K562 (cell line): ENCODE measurements around the gene INVS. TPM values are rescaled to one million over a fixed set of nuclear protein-coding genes. Genes with fewer than 3 reads are reported as not detected.

Experiments used
- ATAC-seq: fragments of 200-7000 bp; cut with Tn5 transposase; 3 replicates; pipeline ENCODE4 v1.9.1; 2020; ENCODE audit warnings: moderate library complexity
- BruUV-seq: library from RNA; stranded (reverse); fragments of 400-500 nt; replicated peaks from 2 replicates; lab custom pipeline; 2021; lab: Mats Ljungman, UMichigan
- CTCF ChIA-PET: fragments of 300-600 bp; formaldehyde crosslinking; extraction: SDS; loops from one replicate; lab custom pipeline; 2021; ENCODE audit warnings: low intra/inter-chr PET ratio; lab: Yijun Ruan, JAX
- POLR2A ChIA-PET: fragments of 300-600, 350-650 bp; sonication (Branson Sonifier 250); formaldehyde crosslinking; extraction: SDS; loops from one replicate; lab custom pipeline; 2021; ENCODE audit warnings: antibody characterized with exemption, inconsistent platforms; lab: Yijun Ruan, JAX
- DNase-seq, 4 experiments: peaks; one replicate each; pipeline versions ENCODE4 v3.0.0 to v3.0.0-alpha.2; 2011 to 2018; ENCODE audit warnings: low spot score in 3 of 4, mixed read lengths in 3 of 4; ENCODE audit errors: extremely low read depth in 1 of 4
- FAIRE-seq: peaks from 2 replicates; lab custom pipeline; 2011; peaks lifted over from hg19 to GRCh38; lab: Jason Lieb, UNC
- H2AFZ ChIP-seq: 2 replicates; pipeline ENCODE4 v1.6.0; 2011; ENCODE audit warnings: low read depth, low read length, control low read depth, inconsistent platforms
- H3K27ac ChIP-seq: fragments of 200-600 bp; 3 replicates; pipeline ENCODE4 v1.8.0; 2011; ENCODE audit warnings: low read depth, mild to moderate bottlenecking, control low read depth, inconsistent platforms, low read length, moderate library complexity, mixed read lengths; ENCODE audit errors: extremely low read depth
- H3K27me3 ChIP-seq, 2 experiments: fragments of 300-600 bp in 1 of 2; 2 replicates in 1 of 2; 3 replicates in 1 of 2; pipeline versions ENCODE4 v1.6.0 to v1.8.0; 2011; ENCODE audit warnings: inconsistent platforms in 2 of 2, low read length in 2 of 2, mild to moderate bottlenecking in 1 of 2, mixed read lengths in 1 of 2, moderate library complexity in 1 of 2; ENCODE audit not compliant: control insufficient read depth in 2 of 2, insufficient read depth in 2 of 2
- H3K36me3 ChIP-seq: fragments of 300-600 bp; 3 replicates; pipeline ENCODE4 v1.8.0; 2011; ENCODE audit warnings: mild to moderate bottlenecking, low read length, inconsistent platforms; ENCODE audit not compliant: control insufficient read depth, insufficient read depth
- H3K4me1 ChIP-seq, 2 experiments: fragments of 200-600 bp in 1 of 2; replicated peaks in 1 of 2; 2 replicates in 1 of 2; 3 replicates in 1 of 2; pipeline versions ENCODE4 v1.5.1 to v1.8.0; 2011; ENCODE audit warnings: inconsistent platforms in 2 of 2, low read length in 2 of 2, mild to moderate bottlenecking in 1 of 2, mixed read lengths in 1 of 2, moderate library complexity in 1 of 2; ENCODE audit not compliant: control insufficient read depth in 2 of 2, insufficient read depth in 2 of 2
- H3K4me2 ChIP-seq: 2 replicates; pipeline ENCODE4 v1.6.1; 2011; ENCODE audit warnings: low read length, control low read depth, inconsistent platforms, mixed read lengths; ENCODE audit not compliant: insufficient read depth
- H3K4me3 ChIP-seq: fragments of 200-600 bp; sonication (generic), shearing (Covaris generic); 2 replicates; pipeline ENCODE4 v1.5.1; 2016; ENCODE audit warnings: control low read depth, inconsistent platforms
- H3K79me2 ChIP-seq: fragments of 200-600 bp; 3 replicates; pipeline ENCODE4 v1.8.0; 2011; ENCODE audit warnings: low read length, inconsistent platforms; ENCODE audit not compliant: control insufficient read depth, insufficient read depth
- H3K9ac ChIP-seq, 2 experiments: 2 replicates each; pipeline versions ENCODE4 v1.6.0 to v1.6.1; 2011; ENCODE audit warnings: low read depth in 2 of 2, low read length in 2 of 2, control low read depth in 1 of 2, inconsistent platforms in 1 of 2, mild to moderate bottlenecking in 1 of 2, mixed read lengths in 1 of 2; ENCODE audit not compliant: insufficient read depth in 1 of 2
- H3K9me1 ChIP-seq: one replicate; pipeline ENCODE4 v1.6.0; 2011; ENCODE audit warnings: inconsistent platforms, mild to moderate bottlenecking, low read length, moderate library complexity; ENCODE audit not compliant: control insufficient read depth, insufficient read depth
- H3K9me3 ChIP-seq: replicated peaks from 2 replicates; pipeline ENCODE4 v1.5.1; 2011; ENCODE audit warnings: low read depth, low read length, inconsistent platforms; ENCODE audit not compliant: control insufficient read depth, insufficient read depth
- H4K20me1 ChIP-seq: replicated peaks from 2 replicates; pipeline ENCODE4 v1.6.1; 2011; ENCODE audit warnings: low read length, inconsistent platforms, mixed read lengths; ENCODE audit not compliant: control insufficient read depth, insufficient read depth
- ATF1 ChIP-seq, 2 experiments: fragments of 450-650 bp in 1 of 2; IDR thresholded peaks; 2 replicates each; pipeline ENCODE4 v1.6.1; 2016; ENCODE audit warnings: missing compliant biosample characterization in 1 of 2, missing genetic modification characterization in 1 of 2
- CCAR2 ChIP-seq: fragments of 200-400 bp; formaldehyde crosslinking; IDR thresholded peaks from 2 replicates; pipeline ENCODE4 v1.6.1; 2017; ENCODE audit warnings: mild to moderate bottlenecking, low read depth, low read length
- CREM ChIP-seq: IDR thresholded peaks from 2 replicates; pipeline ENCODE4 v1.6.1; 2014; ENCODE audit warnings: antibody characterized with exemption, low read depth
- ETV5 ChIP-seq: sonication (generic); formaldehyde crosslinking; IDR thresholded peaks from 2 replicates; pipeline ENCODE4 v1.4.0; 2020; ENCODE audit warnings: low read depth, mild to moderate bottlenecking, missing genetic modification reagents
- GMEB1 ChIP-seq: fragments of 250-450 bp; sonication (Bioruptor Pico); IDR thresholded peaks from 2 replicates; pipeline ENCODE4 v1.4.0; 2020; ENCODE audit warnings: mild to moderate bottlenecking
- NFIC ChIP-seq: fragments of 450-650 bp; IDR thresholded peaks from 2 replicates; pipeline ENCODE4 v1.6.1; 2017; ENCODE audit warnings: mild to moderate bottlenecking, inconsistent platforms
- NR2C2 ChIP-seq, 2 experiments: fragments of 200-800 bp in 1 of 2; sonication (Bioruptor generic) in 1 of 2; sonication (generic) in 1 of 2; formaldehyde crosslinking in 1 of 2; IDR thresholded peaks; 2 replicates each; pipeline versions ENCODE4 v1.6.1 to v1.8.0; 2016 to 2022; ENCODE audit warnings: mild to moderate bottlenecking in 1 of 2, missing compliant biosample characterization in 1 of 2, missing genetic modification characterization in 1 of 2, missing genetic modification reagents in 1 of 2
- RBM39 ChIP-seq: fragments of 200-400 bp; formaldehyde crosslinking; optimal IDR thresholded peaks from 2 replicates; pipeline ENCODE3; 2018; ENCODE audit warnings: low read depth, low read length
- STAT5A ChIP-seq: IDR thresholded peaks from 2 replicates; pipeline ENCODE4 v1.6.1; 2012; ENCODE audit warnings: low read length, inconsistent platforms, borderline replicate concordance
- ZNF143 ChIP-seq: sonication (generic); formaldehyde crosslinking; IDR thresholded peaks from 2 replicates; pipeline ENCODE4 v1.9.0; 2022; ENCODE audit warnings: mild to moderate bottlenecking, missing genetic modification reagents
- WGBS: fragments of 100-300 bp; shearing (Covaris generic); methylation state at CpG from one replicate; pipeline ENCODE4 v1.1.6; 2016; ENCODE audit warnings: low coverage, mixed read lengths; ENCODE audit not compliant: insufficient coverage; ENCODE audit errors: missing lambda C conversion rate; 5-methylcytosine and 5-hydroxymethylcytosine counted together
- in situ Hi-C: fragments of 300-500 bp; cut with MboI; formaldehyde crosslinking; loops from 4 replicates; pipeline ENCODE4 v1.15.0; 2018; ENCODE audit warnings: inconsistent platforms, mixed read lengths
- intact Hi-C: fragments of 100-400 bp; cut with micrococcal nuclease; formaldehyde crosslinking; loops from 2 replicates; pipeline ENCODE4 v1.14.2; 2022
- polyA plus RNA-seq, 8 experiments: library from polyadenylated mRNA; depleted of rRNA in 4 of 8; stranded (reverse) in 5 of 8; unstranded in 3 of 8; fragments of >200 nt; fragmentation: Nextera tagmentation in 2 of 8; fragmentation: Illumina TruSeq in 1 of 8; extraction: Ambion mirVana in 2 of 8; extraction: Trizol in 1 of 8; gene quantifications; 2 replicates each; pipeline versions ENCODE4 v1.2.1 to v1.2.3, GENCODE V29; 2011 to 2014; ENCODE audit warnings: inconsistent platforms in 1 of 8, missing spikeins in 1 of 8
- total RNA-seq, 7 experiments: library from RNA; depleted of rRNA in 6 of 7; stranded (reverse); fragments of >200 nt in 6 of 7; fragmentation: Illumina TruSeq in 2 of 7; extraction: Trizol in 2 of 7; gene quantifications; 2 replicates each; pipeline versions ENCODE4 v1.2.1 to v1.2.3, GENCODE V29; 2011 to 2021; ENCODE audit warnings: low replicate concordance in 1 of 7

Gene INVS
- total and polyA plus RNA-seq, 9 of the 15 experiments (the other 6 are each of a cell fraction or from before 2014, with no cell fraction given): 0.77 to 18.5 (median 10.0) TPM

GRCh38 chr9:100196828-100197227 lies 97.8 kb downstream of the INVS start:
- ChIA-PET CTCF (no interaction called here), POLR2A (interaction anchor here (0.7 to 1.1 kb wide), 2 partner anchors 9 to 12 kb away, joined by 3 read pairs; no protein-coding TSS in a partner anchor)
- H3K4me3 ChIP-seq: no peak overlapping the region
- H4K20me1 ChIP-seq: no peaks in the 10 kb centered on the region
- no peak overlapping the region for H3K27ac ChIP-seq
- ATAC-seq: no peak
- WGBS: 33% methylated on average over 1 of the region's 1 CpG
- intact Hi-C loops: no loop called here
- no peak overlapping the region for H3K4me2 ChIP-seq
- H3K9me3 ChIP-seq: no peaks in the 10 kb centered on the region; the same call in 1 of the 2 replicates
- no peaks in the 10 kb centered on the region for H3K79me2 ChIP-seq
- no peak overlapping the region for H3K9ac ChIP-seq
- in situ Hi-C loops: no loop called here
- H2AFZ ChIP-seq: no peak overlapping the region
- no peak for FAIRE-seq
- H3K4me1 ChIP-seq: peaks cover 0 to 8% of the 10 kb centered on the region in 2 experiments; a peak in 2 of 5 replicates
- no peaks in the 10 kb centered on the region for H3K9me1 ChIP-seq
- no peak for TF ChIP-seq CREM
- TF ChIP-seq RBM39: no peak
- no peak for TF ChIP-seq ATF1 (CRISPR knock-in tag; IDR thresholded peaks at IDR 0.05)
- TF ChIP-seq ATF1 (tag; IDR thresholded peaks at IDR 0.05): no peak
- no peak for TF ChIP-seq GMEB1 (CRISPR knock-in tag)
- no peak for TF ChIP-seq ETV5 (CRISPR knock-in tag)
- no peak for TF ChIP-seq CCAR2
- no peak for TF ChIP-seq NR2C2 (CRISPR knock-in tag; IDR thresholded peaks at IDR 0.05)
- no peak for TF ChIP-seq NR2C2 (tag; IDR thresholded peaks at IDR 0.05)
- TF ChIP-seq NFIC: no peak
- no peak for TF ChIP-seq STAT5A
- TF ChIP-seq ZNF143 (CRISPR knock-in tag): no peak
- DNase-seq: no peak
- H3K27me3 ChIP-seq: no peaks in the 10 kb centered on the region
- no peaks in the 10 kb centered on the region for H3K36me3 ChIP-seq
- no TSS peak for BruUV-seq
